ENCODE measurements around the gene NRBP1.

The NRBP1 gene

GRCh38 chr2:27427863-27428212, 593 bp upstream of the NRBP1 start:
- Histone ChIP-seq H3K9ac (ENCODE audit: low read length) (peak overlapping the region; percentile 85), H3K9me2 (ENCODE audit: low read depth, low read length) (no peaks in the 10 kb centered on the region), H3K9me3 (ENCODE audit: low read length) (no peaks in the 10 kb centered on the region), H3F3A (ENCODE audit: insufficient read depth, low read length) (no peaks in the 10 kb centered on the region), H3K36me3 (ENCODE audit: insufficient read depth, low read length) (no peaks in the 10 kb centered on the region), H2AFZ (ENCODE audit: low read length) (peak overlapping the region; percentile 59), H3K27ac (ENCODE audit: low read depth, low read length, poor library complexity, severe bottlenecking) (peak overlapping the region; percentile 39), H4K20me1 (ENCODE audit: insufficient read depth, low read length) (no peaks in the 10 kb centered on the region), H3K4me2 (ENCODE audit: low read length) (peak overlapping the region; percentile 64), H3K4me1 (ENCODE audit: insufficient read depth, low read length, severe bottlenecking) (peaks cover 23% of the 10 kb centered on the region), H3K4me3 (ENCODE audit: low read depth, low read length, poor library complexity, severe bottlenecking) (peak overlapping the region; percentile 88), H3K27me3 (ENCODE audit: insufficient read depth, low read length) (no peaks in the 10 kb centered on the region), H3K79me2 (ENCODE audit: insufficient read depth, low read length) (peaks cover 25% of the 10 kb centered on the region)
- TF ChIP-seq CTCF (IDR thresholded peaks at IDR 0.05; ENCODE audit: low read length) = no peak
- TF ChIP-seq EZH2 (IDR thresholded peaks at IDR 0.05; ENCODE audit: borderline replicate concordance, low read length) = no peak

- no peak for TF ChIP-seq EZH2 (IDR thresholded peaks at IDR 0.05; ENCODE audit: borderline replicate concordance, low read length)
- TF ChIP-seq CTCF (IDR thresholded peaks at IDR 0.05; ENCODE audit: low read length) = no peak
- Histone ChIP-seq H3K9me3 (ENCODE audit: low read length) (no peaks in the 10 kb centered on the region), H3K9ac (ENCODE audit: low read length) (peak overlapping the region; percentile 85), H2AFZ (ENCODE audit: low read length) (no peak overlapping the region), H3K27ac (ENCODE audit: low read depth, low read length, poor library complexity, severe bottlenecking) (peak overlapping the region; percentile 45), H3K9me2 (ENCODE audit: low read depth, low read length) (no peaks in the 10 kb centered on the region), H3K4me3 (ENCODE audit: low read depth, low read length, poor library complexity, severe bottlenecking) (peak overlapping the region; percentile 88), H3K79me2 (ENCODE audit: insufficient read depth, low read length) (peaks cover 25% of the 10 kb centered on the region), H3K4me2 (ENCODE audit: low read length) (peak overlapping the region; percentile 95), H3F3A (ENCODE audit: insufficient read depth, low read length) (no peaks in the 10 kb centered on the region), H3K4me1 (ENCODE audit: insufficient read depth, low read length, severe bottlenecking) (peaks cover 23% of the 10 kb centered on the region), H3K36me3 (ENCODE audit: insufficient read depth, low read length) (peaks cover 11% of the 10 kb centered on the region; the same call in 1 of the 2 replicates), H3K27me3 (ENCODE audit: insufficient read depth, low read length) (no peaks in the 10 kb centered on the region), H4K20me1 (ENCODE audit: insufficient read depth, low read length) (no peaks in the 10 kb centered on the region)
These were observed 629 bp downstream of the NRBP1 start for GRCh38 chr2:27428978-27429541.

- no peak for TF ChIP-seq CTCF (IDR thresholded peaks at IDR 0.05; ENCODE audit: low read length)
- TF ChIP-seq EZH2 (IDR thresholded peaks at IDR 0.05; ENCODE audit: borderline replicate concordance, low read length) = no peak
These were observed 3.0 kb downstream of the NRBP1 start for GRCh38 chr2:27431395-27431794.

More at GRCh38 chr2:27431395-27431794, 3.0 kb downstream of the NRBP1 start:
- Histone ChIP-seq H3K9me3 (ENCODE audit: low read length) (no peaks in the 10 kb centered on the region), H3K4me3 (ENCODE audit: low read depth, low read length, poor library complexity, severe bottlenecking) (no peak overlapping the region), H4K20me1 (ENCODE audit: insufficient read depth, low read length) (no peaks in the 10 kb centered on the region; the same call in 1 of the 2 replicates), H3K27ac (ENCODE audit: low read depth, low read length, poor library complexity, severe bottlenecking) (no peak overlapping the region), H3F3A (ENCODE audit: insufficient read depth, low read length) (no peaks in the 10 kb centered on the region), H2AFZ (ENCODE audit: low read length) (no peak overlapping the region), H3K4me1 (ENCODE audit: insufficient read depth, low read length, severe bottlenecking) (peaks cover 23% of the 10 kb centered on the region), H3K79me2 (ENCODE audit: insufficient read depth, low read length) (peaks cover 25% of the 10 kb centered on the region), H3K4me2 (ENCODE audit: low read length) (no peak overlapping the region), H3K9me2 (ENCODE audit: low read depth, low read length) (no peaks in the 10 kb centered on the region), H3K27me3 (ENCODE audit: insufficient read depth, low read length) (no peaks in the 10 kb centered on the region), H3K9ac (ENCODE audit: low read length) (no peak overlapping the region), H3K36me3 (ENCODE audit: insufficient read depth, low read length) (peaks cover 35% of the 10 kb centered on the region)

Measured in OCI-LY1 (cell line).